Suprapubic skin (tissue), 3 donors: Measurements from ENCODE around the gene CEACAM6.

Source experiments
- CTCF ChIP-seq, 2 donors: fragments of 200-600 bp in 1 of 2; fragments of 450-650 bp in 1 of 2; sonication (generic) in 1 of 2; IDR thresholded peaks; one replicate each; pipeline ENCODE4 v1.5.1; 2016 to 2019; ENCODE audit warnings: antibody characterized with exemption in 2 of 2, mild to moderate bottlenecking in 1 of 2, moderate library complexity in 1 of 2
- EP300 ChIP-seq: sonication (generic); formaldehyde crosslinking; IDR thresholded peaks from one replicate; pipeline ENCODE4 v1.6.1; 2017; ENCODE audit warnings: antibody characterized with exemption
- POLR2A ChIP-seq, 2 donors: fragments of 450-650 bp; IDR thresholded peaks; one replicate each; pipeline ENCODE4 v1.6.1; 2017; ENCODE audit warnings: antibody characterized with exemption in 2 of 2, mild to moderate bottlenecking in 2 of 2, moderate library complexity in 2 of 2

DNA sequence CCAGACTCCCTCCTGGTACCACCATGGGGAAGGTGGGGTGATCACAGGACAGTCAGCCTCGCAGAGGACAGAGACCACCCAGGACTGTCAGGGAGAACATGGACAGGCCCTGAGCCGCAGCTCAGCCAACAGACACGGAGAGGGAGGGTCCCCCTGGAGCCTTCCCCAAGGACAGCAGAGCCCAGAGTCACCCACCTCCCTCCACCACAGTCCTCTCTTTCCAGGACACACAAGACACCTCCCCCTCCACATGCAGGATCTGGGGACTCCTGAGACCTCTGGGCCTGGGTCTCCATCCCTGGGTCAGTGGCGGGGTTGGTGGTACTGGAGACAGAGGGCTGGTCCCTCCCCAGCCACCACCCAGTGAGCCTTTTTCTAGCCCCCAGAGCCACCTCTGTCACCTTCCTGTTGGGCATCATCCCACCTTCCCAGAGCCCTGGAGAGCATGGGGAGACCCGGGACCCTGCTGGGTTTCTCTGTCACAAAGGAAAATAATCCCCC, 47.4 kb upstream of the CEACAM6 start:
- no peak for TF ChIP-seq EP300
- no peak for TF ChIP-seq CTCF (IDR thresholded peaks at IDR 0.05)
- no peak for TF ChIP-seq POLR2A (IDR thresholded peaks at IDR 0.05)
